Neural cell (in vitro differentiated cells): Measurements from ENCODE around the gene IL9. TPM values are rescaled to one million over a fixed set of nuclear protein-coding genes. Genes with fewer than 3 reads are reported as not detected.

Experiments used
- H2AFZ ChIP-seq: fragments of 200-600, 300-800 bp; sonication (generic), shearing (Covaris generic); 2 replicates; pipeline ENCODE4 v1.6.0; 2014; ENCODE audit warnings: low read depth, mild to moderate bottlenecking, antibody characterized with exemption, low read length, moderate library complexity
- H3F3A ChIP-seq: fragments of 200-600 bp; shearing (Covaris generic); 2 replicates; pipeline ENCODE4 v1.6.1; 2016; ENCODE audit warnings: mild to moderate bottlenecking, moderate library complexity, mixed read lengths, antibody characterized with exemption, low read length; ENCODE audit not compliant: insufficient read depth, poor library complexity, severe bottlenecking
- H3K27ac ChIP-seq: fragments of 200-600, 300-800 bp; sonication (generic), shearing (Covaris generic); 2 replicates; pipeline ENCODE4 v1.5.1; 2014; ENCODE audit warnings: mild to moderate bottlenecking, low read length, moderate library complexity
- H3K27me3 ChIP-seq: fragments of 300-800, 200-600 bp; sonication (generic), shearing (Covaris generic); 2 replicates; pipeline ENCODE4 v1.6.0; 2014; ENCODE audit warnings: mild to moderate bottlenecking, low read depth, low read length, moderate library complexity; ENCODE audit not compliant: insufficient read depth
- H3K36me3 ChIP-seq: fragments of 300-800, 200-600 bp; sonication (generic), shearing (Covaris generic); 2 replicates; pipeline ENCODE4 v1.5.1; 2014; ENCODE audit warnings: mild to moderate bottlenecking, antibody characterized with exemption, low read length, moderate library complexity; ENCODE audit not compliant: insufficient read depth
- H3K4me2 ChIP-seq: fragments of 300-800, 200-600 bp; sonication (generic), shearing (Covaris generic); 2 replicates; pipeline ENCODE4 v1.6.0; 2014; ENCODE audit warnings: mild to moderate bottlenecking, low read length
- H3K4me3 ChIP-seq: fragments of 300-800, 200-600 bp; sonication (generic), shearing (Covaris generic); 2 replicates; pipeline ENCODE4 v1.5.1; 2014; ENCODE audit warnings: mild to moderate bottlenecking, low read length, moderate library complexity
- H3K79me2 ChIP-seq: fragments of 200-600 bp; shearing (Covaris generic); replicated peaks from 2 replicates; pipeline ENCODE4 v1.6.0; 2014; ENCODE audit warnings: mild to moderate bottlenecking, low read length, moderate library complexity; ENCODE audit not compliant: insufficient read depth
- H3K9ac ChIP-seq: fragments of 300-800, 200-600 bp; sonication (generic), shearing (Covaris generic); 2 replicates; pipeline ENCODE4 v1.6.1; 2016; ENCODE audit warnings: mild to moderate bottlenecking, low read length, mixed read lengths
- H3K9me2 ChIP-seq: fragments of 200-600 bp; shearing (Covaris generic); 2 replicates; pipeline ENCODE4 v1.6.1; 2016; ENCODE audit warnings: mild to moderate bottlenecking, low read length, mixed read lengths; ENCODE audit not compliant: insufficient read depth
- H3K9me3 ChIP-seq: fragments of 200-600, 300-800 bp; sonication (generic), shearing (Covaris generic); 2 replicates; pipeline ENCODE4 v1.6.1; 2016; ENCODE audit warnings: mild to moderate bottlenecking, mixed run types, low read length, moderate library complexity, mixed read lengths
- H4K20me1 ChIP-seq: fragments of 200-600 bp; shearing (Covaris generic); 2 replicates; pipeline ENCODE4 v1.6.1; 2016; ENCODE audit warnings: mild to moderate bottlenecking, mixed run types; ENCODE audit not compliant: insufficient read depth
- EP300 ChIP-seq: fragments of 450-650 bp; conservative IDR thresholded peaks from 2 replicates; pipeline ENCODE4 v1.6.1; 2014; ENCODE audit warnings: antibody characterized with exemption, mild to moderate bottlenecking, moderate library complexity; ENCODE audit not compliant: poor library complexity, severe bottlenecking
- POLR2AphosphoS5 ChIP-seq: IDR thresholded peaks from 2 replicates; pipeline ENCODE4 v1.6.1; 2012
- SMC3 ChIP-seq: fragments of 450-650 bp; conservative IDR thresholded peaks from 2 replicates; pipeline ENCODE4 v1.6.1; 2014; ENCODE audit warnings: antibody characterized with exemption, mild to moderate bottlenecking, moderate library complexity; ENCODE audit not compliant: poor library complexity
- polyA plus RNA-seq: library from polyadenylated mRNA; depleted of rRNA; stranded (reverse); fragments of >200 nt; gene quantifications from 2 replicates; pipeline ENCODE4 v1.2.3, GENCODE V29; 2014

Gene IL9
- polyA plus RNA-seq, 1 donor from 2014 or later: not detected

DNA sequence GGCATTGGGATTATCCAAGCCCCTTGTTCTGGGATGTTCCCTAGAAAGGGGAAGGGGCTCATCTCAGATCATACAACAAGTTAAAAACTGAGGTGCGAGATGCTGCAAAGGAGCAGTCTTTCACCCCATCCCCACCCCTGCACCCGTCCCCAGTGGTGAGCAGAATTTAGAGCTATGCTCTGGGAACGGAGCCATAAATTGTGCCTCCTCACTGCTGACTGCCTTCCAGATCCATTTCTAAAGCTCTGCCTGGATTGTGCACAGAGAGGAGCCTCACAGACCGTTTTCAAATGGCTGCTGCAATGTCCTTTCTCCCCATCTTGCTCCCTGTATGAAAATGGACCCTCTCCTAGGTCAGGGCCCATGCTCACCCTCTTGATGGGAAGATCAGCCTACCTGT, 52.9 kb downstream of the IL9 start:
- H4K20me1 ChIP-seq: no peaks in the 10 kb centered on the region
- TF ChIP-seq POLR2AphosphoS5: no peak
- no peak for TF ChIP-seq EP300
- TF ChIP-seq SMC3: no peak
- no peak overlapping the region for H3K9ac ChIP-seq
- no peaks in the 10 kb centered on the region for H3K9me3 ChIP-seq
- H3K9me2 ChIP-seq: no peaks in the 10 kb centered on the region
- H3K4me3 ChIP-seq: no peak overlapping the region
- H3K27ac ChIP-seq: no peak overlapping the region
- no peaks in the 10 kb centered on the region for H3K79me2 ChIP-seq
- H3K27me3 ChIP-seq: no peaks in the 10 kb centered on the region
- no peaks in the 10 kb centered on the region for H3F3A ChIP-seq
- H2AFZ ChIP-seq: no peak overlapping the region
- H3K4me2 ChIP-seq: no peak overlapping the region
- no peaks in the 10 kb centered on the region for H3K36me3 ChIP-seq

Other genes with a start within 250 kb of the IL9 start
- 1.0 TPM in 1 of 2 replicates, not detected in the other for gene SLC25A48, start 61.2 kb downstream of the IL9 start, polyA plus RNA-seq
- not detected in 2 replicates for gene LECT2, start 59.1 kb upstream of the IL9 start, polyA plus RNA-seq
- 0.71 and 0.90 TPM in 2 replicates for gene TGFBI, start 133.1 kb upstream of the IL9 start, polyA plus RNA-seq
- gene SMAD5, start 237.0 kb upstream of the IL9 start, polyA plus RNA-seq: 19.9 and 26.3 TPM in 2 replicates